GM19395 (cell line): ENCODE results near the gene THSD4.

Experiments used
- ATAC-seq: cut with Tn5 transposase; IDR thresholded peaks from one replicate; pipeline ENCODE4 v1.9.1; 2021; ENCODE audit warnings: mild to moderate bottlenecking, moderate library complexity; ENCODE audit not compliant: unreplicated experiment

The THSD4 gene

GRCh38 chr15:71097890-71098289 lies 17.4 kb upstream of the THSD4 start:
- no peak for ATAC-seq

- ATAC-seq = no peak
Measured at GRCh38 chr15:71098920-71099319, 16.4 kb upstream of the THSD4 start.

GRCh38 chr15:71103102-71103676 lies 12.1 kb upstream of the THSD4 start:
- peak; percentile 78 for ATAC-seq

GRCh38 chr15:71104636-71105035 lies 10.6 kb upstream of the THSD4 start:
- ATAC-seq = no peak

GRCh38 chr15:71105444-71105843 lies 9.8 kb upstream of the THSD4 start:
- ATAC-seq = no peak

- ATAC-seq = no peak
Measured at GRCh38 chr15:71106802-71107500, 8.3 kb upstream of the THSD4 start.

- ATAC-seq = no peak
Measured at GRCh38 chr15:71107501-71107815, 7.8 kb upstream of the THSD4 start.

GRCh38 chr15:71109130-71109529 lies 6.1 kb upstream of the THSD4 start:
- ATAC-seq = no peak

GRCh38 chr15:71109905-71110304 lies 5.4 kb upstream of the THSD4 start:
- no peak for ATAC-seq

- ATAC-seq = no peak
Measured at GRCh38 chr15:71110405-71111180, 4.7 kb upstream of the THSD4 start.

- ATAC-seq = no peak
Measured at GRCh38 chr15:71111181-71111565, 4.1 kb upstream of the THSD4 start.

- ATAC-seq = no peak
Measured at GRCh38 chr15:71111950-71112349, 3.3 kb upstream of the THSD4 start.

- no peak for ATAC-seq
Measured at GRCh38 chr15:71112429-71112828, 2.8 kb upstream of the THSD4 start.

- no peak for ATAC-seq
Measured at GRCh38 chr15:71114066-71114680, 1.1 kb upstream of the THSD4 start.

- peak; percentile 47 for ATAC-seq
Measured at GRCh38 chr15:71115567-71116351, 488 bp downstream of the THSD4 start.

GRCh38 chr15:71116366-71116765 lies 1.1 kb downstream of the THSD4 start:
- no peak for ATAC-seq

GRCh38 chr15:71116942-71117341 lies 1.7 kb downstream of the THSD4 start:
- no peak for ATAC-seq

- ATAC-seq = no peak
Measured at GRCh38 chr15:71117714-71118305, 2.5 kb downstream of the THSD4 start.

- ATAC-seq = no peak
Measured at GRCh38 chr15:71118345-71118744, 3.1 kb downstream of the THSD4 start.

GRCh38 chr15:71118881-71119632 lies 3.8 kb downstream of the THSD4 start:
- ATAC-seq = no peak
